NCI-H2171 (cell line): ENCODE measurements around the gene ARHGEF1.

Experiments used
- DNase-seq: peaks from one replicate; lab custom pipeline; 2025; lab: John Stamatoyannopoulos, UW

ARHGEF1 gene

DNA sequence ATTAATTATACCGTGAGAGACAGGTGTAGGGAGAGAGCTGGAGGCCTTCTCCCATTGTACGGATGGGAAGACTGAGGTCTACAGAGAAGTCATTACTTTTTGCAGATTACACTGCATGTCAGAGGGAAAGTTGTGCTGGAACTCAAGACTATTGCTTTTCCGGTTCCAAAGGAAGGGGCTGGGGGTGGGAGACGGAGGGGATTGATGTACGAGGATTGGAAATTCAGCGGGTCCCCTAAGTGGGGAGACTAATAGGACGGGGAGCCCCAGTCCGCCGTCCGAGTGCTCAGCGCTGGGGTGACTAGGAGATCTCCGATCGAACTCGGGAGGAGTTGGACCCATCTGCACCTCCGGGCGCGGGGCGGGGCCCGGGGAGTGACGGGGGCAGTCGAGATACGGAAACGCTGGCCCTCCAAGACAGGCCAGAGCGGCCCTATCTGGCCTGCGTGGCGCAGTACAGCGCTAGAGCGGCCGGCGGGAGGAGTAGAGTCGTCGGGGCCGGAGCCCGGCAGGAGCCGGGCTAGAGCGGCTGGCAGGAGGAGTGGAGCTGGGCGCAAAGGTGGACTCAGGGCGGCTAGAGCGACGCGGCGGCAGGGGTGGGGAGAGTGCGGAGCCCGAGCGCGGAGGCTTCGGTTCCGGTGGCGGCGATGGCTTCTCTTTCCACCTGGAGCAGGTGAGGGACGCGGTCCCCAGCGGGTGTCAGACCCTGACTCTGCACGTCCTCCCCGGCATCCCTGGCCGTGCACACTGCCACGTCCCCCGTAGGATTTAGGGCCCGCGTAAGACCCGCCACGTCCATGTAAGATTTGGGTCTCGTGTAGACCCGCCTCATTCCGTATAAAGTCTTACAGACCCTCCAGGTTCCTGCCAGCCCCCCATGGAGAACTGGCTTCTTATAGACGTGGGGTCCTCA, 1.1 kb downstream of the ARHGEF1 start:
- peak; percentile 95 for DNase-seq

GRCh38 chr19:41886761-41887710, 4.1 kb downstream of the ARHGEF1 start:
- DNase-seq, result no peak

- DNase-seq, result no peak
These were observed 4.9 kb downstream of the ARHGEF1 start for GRCh38 chr19:41887711-41888382.

DNA sequence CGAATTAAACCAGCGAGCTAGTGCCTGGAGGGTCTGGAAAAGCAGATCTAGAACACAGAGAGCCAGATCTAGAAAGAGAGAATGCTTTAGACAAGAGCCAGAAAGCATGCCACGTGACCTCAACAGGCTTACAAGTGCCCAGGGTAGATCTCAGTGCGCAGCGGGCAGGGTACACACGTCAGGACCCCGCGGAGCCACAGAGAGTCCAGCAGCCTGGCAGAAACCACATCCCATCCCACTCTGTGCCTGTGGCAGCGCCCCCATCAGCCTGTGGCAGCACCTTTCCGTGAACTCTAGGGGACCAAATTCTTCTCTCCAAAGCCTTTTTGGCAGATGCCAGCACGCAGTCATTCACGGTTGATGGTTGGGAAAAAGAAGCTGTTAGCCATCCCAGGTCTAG, 5.9 kb downstream of the ARHGEF1 start:
- no peak for DNase-seq

GRCh38 chr19:41889896-41890295, 6.9 kb downstream of the ARHGEF1 start:
- DNase-seq, result no peak

- no peak for DNase-seq
These were observed 8.0 kb downstream of the ARHGEF1 start for GRCh38 chr19:41890936-41891335.

DNA sequence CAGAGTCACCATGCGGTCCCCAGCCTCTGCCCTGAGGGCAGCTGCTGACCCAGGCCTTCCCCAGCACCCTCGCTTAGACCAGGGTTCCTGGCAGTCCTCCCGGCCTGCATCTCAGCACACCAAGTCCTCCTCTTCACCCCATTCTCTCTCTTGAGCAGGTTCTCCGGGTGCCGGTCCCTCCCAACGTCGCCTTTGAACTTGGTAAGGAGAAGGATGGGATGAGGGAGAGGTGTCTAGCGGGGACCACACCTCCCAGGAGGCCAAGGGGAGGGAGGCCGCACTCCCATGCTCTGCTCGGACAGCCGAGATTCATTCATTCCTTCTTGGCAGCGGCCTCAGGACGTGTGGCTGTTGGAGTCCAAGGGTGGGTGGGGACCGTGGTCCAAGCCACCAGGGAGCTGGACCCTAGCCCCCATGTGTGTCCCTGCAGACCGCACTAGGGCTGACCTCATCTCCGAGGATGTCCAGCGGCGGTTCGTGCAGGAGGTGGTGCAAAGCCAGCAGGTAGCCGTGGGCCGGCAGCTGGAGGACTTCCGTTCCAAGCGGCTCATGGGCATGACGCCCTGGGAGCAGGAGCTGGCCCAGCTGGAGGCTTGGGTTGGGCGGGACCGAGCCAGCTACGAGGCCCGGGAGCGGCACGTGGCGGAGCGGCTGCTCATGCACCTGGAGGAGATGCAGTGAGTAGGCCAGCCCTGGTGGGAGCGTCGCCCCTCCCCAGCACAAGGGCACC, 9.4 kb downstream of the ARHGEF1 start:
- no peak for DNase-seq

GRCh38 chr19:41893899-41894298, 10.9 kb downstream of the ARHGEF1 start:
- no peak for DNase-seq

- DNase-seq, result no peak
These were observed 11.4 kb downstream of the ARHGEF1 start for GRCh38 chr19:41894350-41894749.

DNA sequence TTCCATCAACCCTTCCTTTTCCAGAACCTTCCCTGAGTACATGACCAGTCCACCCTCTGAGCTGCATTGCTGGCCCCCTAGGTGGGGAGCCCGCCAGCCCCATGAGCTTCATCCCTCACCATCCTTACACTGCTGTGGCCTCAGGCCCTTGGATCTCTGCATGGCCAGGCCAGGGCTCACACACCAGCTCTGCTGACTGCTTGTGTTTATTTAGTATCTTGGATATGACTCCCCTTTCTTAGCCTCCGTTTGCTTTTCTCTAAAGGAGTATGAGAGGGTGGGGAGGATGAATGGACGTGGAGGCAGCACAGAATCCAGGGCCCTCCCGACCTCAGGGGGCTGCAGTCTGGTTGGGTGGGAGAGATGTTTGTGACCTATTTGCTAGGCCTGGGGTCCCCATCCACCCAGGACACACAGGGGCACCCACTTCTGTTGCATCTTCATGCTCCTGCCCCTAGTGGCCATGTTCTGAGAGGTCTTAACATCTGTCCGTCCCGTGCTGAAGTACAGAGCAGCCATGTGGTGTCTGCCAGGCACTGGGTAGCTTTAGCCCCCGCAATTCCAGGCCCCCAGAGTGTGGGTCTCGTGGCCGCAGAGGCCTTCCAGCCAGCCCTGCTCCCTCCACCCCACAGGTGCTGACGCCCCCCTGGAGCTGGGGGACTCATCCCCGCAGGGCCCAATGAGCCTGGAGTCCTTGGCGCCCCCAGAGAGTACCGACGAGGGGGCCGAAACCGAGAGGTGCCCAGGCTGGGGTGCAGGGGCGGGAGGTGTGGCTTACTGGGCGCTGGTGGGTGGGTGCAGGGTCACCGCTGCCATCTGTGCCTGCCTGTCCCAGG, 13.0 kb downstream of the ARHGEF1 start:
- no peak for DNase-seq

DNA sequence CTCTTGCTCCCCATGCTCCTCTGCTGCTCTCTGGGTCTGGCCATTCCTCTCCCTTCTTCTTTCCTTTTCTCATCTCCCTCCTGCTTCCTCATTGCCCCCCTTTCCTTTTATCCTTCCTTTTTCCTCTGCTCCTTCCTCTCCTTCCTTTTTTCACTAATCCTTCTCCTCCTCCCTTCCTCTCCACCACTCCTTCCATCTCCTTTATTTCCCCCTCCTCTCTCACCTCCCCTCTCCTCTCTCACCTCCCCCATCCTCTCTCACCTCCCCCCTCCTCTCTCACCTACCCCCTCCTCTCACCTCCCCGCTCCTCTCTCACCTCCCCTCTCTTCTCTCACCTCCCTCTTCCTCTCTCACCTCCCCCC, 13.6 kb downstream of the ARHGEF1 start:
- DNase-seq, result no peak

- DNase-seq, result no peak
These were observed 14.2 kb downstream of the ARHGEF1 start for GRCh38 chr19:41897181-41897580.

DNA sequence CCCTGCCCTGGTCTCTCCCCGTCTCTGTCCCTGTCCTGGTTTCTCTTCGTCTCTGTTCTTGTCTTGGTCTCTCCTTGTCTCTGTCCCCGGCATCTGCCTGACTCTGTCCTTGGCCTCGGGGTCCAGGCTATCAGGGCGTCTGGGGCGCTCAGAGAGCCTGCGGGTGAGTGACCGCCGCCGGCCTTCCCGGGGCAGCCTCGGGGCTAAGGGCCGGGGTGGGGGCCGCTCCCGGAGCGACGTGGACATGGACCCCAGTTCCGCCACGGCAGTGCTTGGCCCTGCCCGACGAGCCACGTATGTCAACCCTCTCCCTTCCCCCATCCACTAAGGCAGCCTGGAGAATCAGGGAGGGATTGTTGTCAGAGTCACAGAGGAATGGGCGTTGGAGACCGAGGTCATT, 14.8 kb downstream of the ARHGEF1 start:
- no peak for DNase-seq

- DNase-seq, result no peak
These were observed 15.3 kb downstream of the ARHGEF1 start for GRCh38 chr19:41898235-41898634.

DNA sequence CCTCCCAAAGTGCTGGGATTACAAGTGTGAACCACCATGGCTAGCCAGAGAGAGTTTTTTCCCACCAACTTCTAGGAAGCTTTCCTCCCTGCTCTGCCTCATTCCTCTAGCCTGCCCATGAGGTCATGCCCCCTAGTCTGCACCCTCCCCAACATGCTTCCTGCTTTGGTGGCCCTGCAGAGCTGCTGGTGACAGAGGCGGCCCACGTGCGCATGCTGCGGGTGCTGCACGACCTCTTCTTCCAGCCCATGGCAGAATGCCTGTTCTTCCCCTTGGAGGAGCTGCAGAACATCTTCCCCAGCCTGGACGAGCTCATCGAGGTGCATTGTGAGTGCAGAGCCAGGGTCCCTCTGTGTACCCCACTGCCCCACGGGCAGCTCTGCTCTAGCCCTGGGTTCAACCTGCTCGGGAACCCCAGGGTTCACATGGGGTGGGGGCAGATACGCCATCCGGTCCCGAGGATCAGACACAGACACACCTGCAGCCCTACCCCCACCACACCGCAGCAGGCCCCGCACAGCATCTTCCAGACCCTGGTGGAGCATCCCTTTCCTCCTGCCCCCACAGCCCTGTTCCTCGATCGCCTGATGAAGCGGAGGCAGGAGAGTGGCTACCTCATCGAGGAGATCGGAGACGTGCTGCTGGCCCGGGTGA, 18.9 kb downstream of the ARHGEF1 start:
- no peak for DNase-seq

- no peak for DNase-seq
These were observed 19.6 kb downstream of the ARHGEF1 start for GRCh38 chr19:41902594-41902993.

- no peak for DNase-seq
These were observed 20.4 kb downstream of the ARHGEF1 start for GRCh38 chr19:41903193-41903953.

- no peak for DNase-seq
These were observed 21.3 kb downstream of the ARHGEF1 start for GRCh38 chr19:41904118-41904870.
